GM15510 (cell line): Measurements from ENCODE around the gene SRD5A1.

Source experiments
- POLR2A ChIP-seq: IDR thresholded peaks from 3 replicates; pipeline ENCODE4 v1.6.1; 2011; ENCODE audit warnings: borderline replicate concordance; ENCODE audit not compliant: insufficient read length; ENCODE audit errors: extremely low read depth

Gene SRD5A1

DNA sequence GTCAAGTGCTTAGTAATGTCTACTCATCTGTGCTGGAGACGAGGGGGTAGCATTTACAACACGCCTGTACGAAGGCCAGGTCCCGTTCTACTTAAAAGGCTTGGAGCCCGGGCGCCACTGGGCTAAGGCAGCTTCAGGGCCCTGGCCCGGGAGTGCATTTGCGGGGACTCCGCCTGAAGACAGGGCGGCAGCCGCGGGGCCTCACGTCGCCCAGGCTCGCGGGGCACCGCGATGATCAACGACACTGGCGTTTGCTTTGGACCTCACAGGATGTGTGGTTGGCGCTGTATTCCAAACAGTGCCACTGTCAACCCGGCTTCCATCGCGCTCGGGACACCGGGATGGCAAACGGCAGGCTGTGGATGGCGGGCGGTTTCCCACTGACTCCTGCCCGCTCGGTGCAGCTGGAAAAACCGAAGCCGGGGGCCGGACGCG, 78.9 kb downstream of the SRD5A1 start:
- no peak for TF ChIP-seq POLR2A

DNA sequence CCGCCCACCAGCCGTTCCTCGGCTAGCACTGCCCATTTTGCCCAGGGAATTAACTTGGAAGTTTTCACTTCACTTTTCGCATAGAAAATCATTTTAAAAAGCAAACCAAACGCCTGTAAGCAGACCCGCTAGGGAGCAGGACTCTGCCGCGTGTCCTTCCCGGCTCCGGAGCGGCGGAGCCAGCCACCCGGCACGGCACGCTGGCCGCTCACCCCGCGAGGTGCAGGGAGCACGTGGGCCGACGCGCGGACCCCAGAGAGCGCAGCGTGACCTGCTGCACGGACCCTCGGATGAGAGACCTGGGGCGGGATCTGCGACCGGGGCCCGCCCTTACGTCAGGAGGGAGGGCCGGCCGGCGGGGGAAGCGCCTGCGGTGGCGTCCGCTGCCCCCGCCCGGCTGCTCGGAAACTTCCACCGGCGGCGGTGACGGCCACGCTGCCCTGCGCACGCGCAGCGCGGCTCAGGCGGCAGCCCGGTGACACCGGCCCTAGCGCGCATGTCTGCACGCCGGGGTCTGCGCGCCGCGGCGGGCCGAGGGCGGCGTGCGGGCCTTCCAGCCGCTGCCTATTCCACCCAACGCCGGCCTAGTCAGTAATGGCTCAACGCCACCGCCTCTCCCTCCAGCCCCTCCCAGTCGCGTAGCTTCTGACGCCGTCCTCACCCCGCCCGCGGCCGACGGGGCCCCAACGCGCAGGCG, 79.5 kb downstream of the SRD5A1 start:
- peak; percentile 68 for TF ChIP-seq POLR2A

DNA sequence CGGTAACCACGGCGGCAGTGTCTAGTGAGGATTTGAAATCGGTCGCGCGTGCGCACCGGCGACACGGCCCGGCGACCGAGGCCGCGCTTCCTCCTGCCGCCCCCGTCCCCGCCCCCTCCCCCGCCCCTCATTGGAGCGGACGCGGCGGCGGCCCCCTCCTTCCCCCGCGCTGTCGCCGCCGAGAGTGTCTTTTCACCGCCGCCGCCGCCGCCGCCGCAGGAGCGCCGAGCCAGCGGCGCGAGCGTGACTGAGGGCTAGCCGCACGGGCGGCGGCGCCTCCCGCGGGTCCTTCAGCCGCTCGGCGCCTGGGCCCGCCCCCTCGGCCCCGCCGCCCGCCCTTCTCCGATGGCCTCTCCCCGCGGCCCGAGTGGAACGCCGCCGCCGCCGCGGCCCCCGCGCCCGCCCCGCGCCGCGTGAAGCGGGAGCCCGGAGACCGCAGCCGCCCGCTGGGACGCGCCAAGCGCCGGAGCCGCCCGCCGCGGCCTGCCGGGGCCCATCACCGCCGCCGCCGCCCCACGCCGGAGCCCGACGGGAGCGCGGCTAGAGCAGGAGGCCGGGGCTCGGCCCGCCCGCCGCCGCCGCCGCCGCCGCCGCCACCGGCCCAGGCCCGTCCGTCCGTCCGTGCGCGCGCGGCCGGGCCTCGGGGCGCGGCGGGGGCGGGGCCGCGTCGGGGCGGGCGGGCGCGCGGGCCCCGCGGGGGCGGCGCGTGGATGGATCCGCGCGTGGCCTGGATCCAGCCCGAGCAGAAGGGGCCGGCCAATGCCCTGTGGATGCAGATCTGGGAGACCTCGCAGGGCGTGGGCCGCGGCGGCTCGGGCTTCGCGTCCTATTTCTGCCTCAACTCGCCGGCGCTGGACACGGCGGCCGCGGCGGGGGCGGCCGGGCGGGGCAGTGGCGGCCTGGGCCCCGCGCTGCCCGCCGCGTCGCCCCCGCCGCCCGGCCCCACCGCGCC, 80.3 kb downstream of the SRD5A1 start, which contains the start of gene TENT4A:
Gene TENT4A (plus strand): TSS at position 159 of the 952 bp plus-strand sequence. CDS start 552 bp downstream, at position 711.
- peak; percentile 59 for TF ChIP-seq POLR2A

GRCh38 chr5:6714226-6715041, 81.2 kb downstream of the SRD5A1 start:
- no peak for TF ChIP-seq POLR2A

- no peak for TF ChIP-seq POLR2A
Measured at GRCh38 chr5:6715271-6715670, 82.0 kb downstream of the SRD5A1 start.

GRCh38 chr5:6715758-6716628, 82.8 kb downstream of the SRD5A1 start:
- TF ChIP-seq POLR2A, result no peak

DNA sequence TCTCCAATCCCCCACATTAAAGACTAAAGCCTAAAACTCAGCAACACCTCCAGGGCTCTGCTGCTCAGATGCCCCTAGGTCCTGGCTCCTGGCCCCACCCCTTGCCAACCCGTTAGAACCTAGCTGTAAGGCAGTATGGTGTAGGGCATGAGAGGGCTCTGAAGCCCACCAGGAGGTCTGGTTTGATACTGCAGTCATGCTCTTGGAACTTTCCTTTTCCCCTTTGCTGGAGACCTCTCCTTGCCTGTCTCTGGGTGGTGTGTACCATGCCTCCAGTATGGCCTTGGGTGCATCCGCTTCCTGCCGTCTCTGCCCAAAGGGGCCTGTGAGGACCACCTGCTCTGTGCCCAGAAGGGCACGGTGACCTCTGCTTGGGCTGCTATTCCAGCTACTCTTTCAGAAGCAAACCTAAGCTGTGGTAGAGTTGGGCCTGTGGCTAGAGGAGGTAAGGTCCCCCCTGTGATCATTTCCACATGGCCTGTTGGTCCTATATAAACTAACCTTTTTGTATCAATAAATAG, 83.4 kb downstream of the SRD5A1 start:
- no peak for TF ChIP-seq POLR2A

DNA sequence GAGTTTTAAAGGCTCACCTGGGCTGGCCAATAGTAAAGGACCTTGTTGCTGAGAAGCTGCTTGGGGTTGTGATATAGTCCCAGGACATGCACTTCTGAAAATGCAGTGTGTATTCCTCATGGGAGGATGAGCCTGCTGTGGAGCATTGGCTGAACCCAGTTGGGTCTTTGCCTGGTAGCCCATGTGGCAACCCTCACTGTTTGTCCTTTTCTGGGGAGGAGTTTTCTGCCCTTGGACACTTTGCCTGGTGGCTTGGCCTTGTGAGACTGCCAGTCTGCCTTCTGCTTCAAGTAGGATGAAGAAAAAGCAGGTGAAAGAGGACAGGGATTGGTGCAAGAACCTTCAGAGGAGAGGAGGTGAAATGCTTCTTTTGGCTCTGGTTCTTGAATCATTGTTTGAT, 84.0 kb downstream of the SRD5A1 start:
- TF ChIP-seq POLR2A, result no peak

- no peak for TF ChIP-seq POLR2A
Measured at GRCh38 chr5:6717687-6718086, 84.4 kb downstream of the SRD5A1 start.

GRCh38 chr5:6718161-6718681, 85.0 kb downstream of the SRD5A1 start:
- TF ChIP-seq POLR2A, result no peak

DNA sequence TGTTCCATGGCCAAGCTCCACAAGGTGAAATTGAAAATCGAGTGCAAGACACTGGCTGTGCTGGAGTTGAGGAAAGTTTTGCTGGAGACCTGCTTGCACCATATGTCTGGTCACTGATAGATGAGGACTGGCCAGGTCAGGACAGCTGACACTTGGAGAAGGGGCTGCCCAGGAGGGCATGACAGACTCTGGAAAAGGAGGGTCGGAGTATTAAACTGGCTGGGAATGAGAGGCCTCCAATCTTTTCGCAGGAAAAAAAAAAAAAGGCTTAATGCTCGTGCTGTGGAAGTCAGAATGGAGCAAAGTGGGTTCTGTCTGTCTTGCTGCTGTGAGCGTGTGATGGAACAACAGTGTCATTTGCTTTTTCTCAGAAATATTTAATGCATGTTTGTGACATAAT, 85.5 kb downstream of the SRD5A1 start:
- no peak for TF ChIP-seq POLR2A

DNA sequence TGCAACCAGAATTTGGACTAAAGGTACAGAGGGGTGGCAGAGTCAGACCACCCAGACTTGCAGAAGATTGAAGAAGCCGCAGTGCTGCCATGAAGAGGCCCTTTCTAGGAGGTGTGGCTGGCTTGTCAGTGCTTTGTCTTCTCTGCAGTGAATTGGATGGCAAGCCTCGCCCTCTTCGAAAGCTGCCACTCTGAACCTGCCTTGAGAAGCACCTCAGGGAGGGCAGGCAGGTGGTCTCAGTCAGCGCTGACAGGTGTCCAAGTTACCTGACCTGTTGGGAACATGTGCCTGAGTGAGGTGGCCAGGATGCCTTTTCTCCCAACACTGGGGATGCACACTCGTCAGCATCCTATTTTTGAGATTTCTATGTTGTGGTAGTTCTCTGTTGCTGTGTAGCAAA, 86.2 kb downstream of the SRD5A1 start:
- no peak for TF ChIP-seq POLR2A

DNA sequence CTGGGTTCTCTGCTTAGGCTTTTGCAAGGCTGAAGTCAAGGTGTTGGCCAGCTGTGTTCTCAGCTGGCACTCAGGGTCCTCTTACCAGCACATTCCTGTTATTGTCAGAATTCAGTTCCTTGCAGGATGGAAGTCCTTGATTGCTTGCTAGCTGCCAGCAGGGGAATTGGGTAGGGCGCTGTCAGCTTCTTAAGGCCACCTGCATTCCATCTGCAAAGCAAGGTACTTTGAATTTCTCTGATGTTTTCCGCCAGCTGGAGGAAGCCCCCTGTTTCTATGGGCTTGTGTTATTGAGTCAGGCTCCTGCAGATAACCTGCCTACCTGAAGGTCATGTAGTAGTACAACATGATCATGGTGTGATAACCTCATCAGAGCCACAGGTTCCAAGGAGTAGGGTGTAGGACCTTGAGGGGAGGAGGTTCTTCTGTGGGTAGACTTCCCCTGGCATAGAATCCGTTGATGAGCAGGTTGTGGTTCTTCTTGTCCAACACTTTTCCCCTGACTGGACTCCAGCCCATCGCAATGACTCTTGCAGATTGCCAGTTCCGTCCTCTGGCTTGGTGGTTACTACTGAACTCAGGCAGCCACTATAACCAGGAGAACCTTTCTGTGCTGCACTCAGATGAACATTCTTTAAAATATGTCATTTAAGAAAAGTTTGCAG, 86.8 kb downstream of the SRD5A1 start:
- no peak for TF ChIP-seq POLR2A
